HG02798 (cell line): Measurements from ENCODE around the gene GNG7.
"Not testable (repeated sequence)": the region's sequence is repeated elsewhere in the genome, so short reads cannot be mapped to it uniquely, and the experiment has no call there.

ENCODE experiments used
- ATAC-seq: cut with Tn5 transposase; IDR thresholded peaks from one replicate; pipeline ENCODE4 v1.9.1; 2021; ENCODE audit warnings: mild to moderate bottlenecking; ENCODE audit not compliant: unreplicated experiment, poor library complexity

Gene GNG7

DNA sequence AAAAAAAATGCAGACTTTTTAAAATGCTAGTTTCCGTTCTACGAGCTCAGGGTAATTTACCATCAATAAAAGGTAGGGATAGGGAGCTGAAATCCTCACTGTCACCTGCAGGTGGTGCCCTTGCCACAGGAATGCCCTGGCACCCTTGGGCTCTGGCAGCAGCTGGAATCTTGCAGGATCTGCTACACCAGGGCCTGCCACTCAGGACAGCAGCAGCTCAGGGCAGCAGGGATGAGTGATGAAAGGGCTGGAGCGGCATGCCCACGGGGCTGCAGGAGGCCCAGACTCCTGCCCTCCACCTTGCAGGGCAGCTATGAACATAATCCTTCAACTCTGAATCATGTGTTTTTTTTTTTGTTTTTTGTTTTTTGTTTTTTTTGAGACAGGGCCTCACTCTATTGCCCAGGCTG is 54.0 kb downstream of the GNG7 start:
- peak; percentile 42 for ATAC-seq

DNA sequence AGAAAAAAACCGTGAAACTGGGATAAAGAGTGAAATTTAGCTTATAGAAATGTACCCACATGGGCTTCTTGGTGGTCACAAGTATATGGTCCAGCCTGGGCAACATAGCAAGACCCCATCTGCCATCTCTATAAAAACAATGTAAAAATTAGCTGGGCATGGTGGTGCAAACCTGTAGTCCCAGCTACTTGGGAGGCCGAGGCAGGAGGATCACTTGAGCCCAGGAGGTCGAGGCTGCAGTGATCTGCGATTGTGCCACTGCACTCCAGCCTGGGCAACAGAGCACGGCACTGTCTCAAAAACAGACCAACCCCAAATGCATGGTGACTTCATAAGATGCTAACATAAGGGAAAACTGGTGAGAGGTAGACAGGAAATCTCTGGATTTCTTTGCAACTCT is 54.4 kb downstream of the GNG7 start:
- no peak for ATAC-seq

DNA sequence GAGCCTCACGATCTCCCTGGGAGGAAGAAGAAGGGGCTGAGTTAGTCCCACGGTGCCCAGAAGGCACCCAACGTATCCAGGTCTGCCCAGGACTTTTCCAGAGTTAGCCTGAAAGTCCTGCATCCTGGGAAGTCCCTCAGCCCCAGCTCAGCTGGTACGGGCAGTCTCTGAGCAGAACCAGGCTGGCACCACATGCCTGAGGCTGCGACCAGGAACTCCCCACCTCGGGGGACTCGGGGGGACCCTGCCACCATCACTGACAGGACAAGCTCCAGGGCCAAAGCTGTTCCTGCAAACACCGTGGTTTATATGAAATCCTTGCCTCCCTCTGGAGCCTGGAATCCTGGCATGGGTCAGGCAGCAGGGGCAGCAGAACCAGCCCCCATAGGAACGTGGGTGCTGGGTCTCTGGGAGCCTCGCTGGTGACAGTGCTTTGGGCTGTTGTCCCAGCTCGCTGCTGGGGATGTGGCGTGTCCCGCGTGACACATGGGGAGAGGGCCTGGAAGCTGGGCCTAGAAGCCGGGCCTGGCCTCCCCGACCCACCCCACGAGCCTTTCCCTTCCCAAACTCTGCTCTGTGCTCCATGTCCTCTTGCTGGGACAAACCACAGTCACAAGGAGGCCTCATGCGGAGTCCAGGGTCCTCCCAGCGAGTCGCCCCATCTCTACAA is 55.5 kb downstream of the GNG7 start:
- ATAC-seq, result no peak

DNA sequence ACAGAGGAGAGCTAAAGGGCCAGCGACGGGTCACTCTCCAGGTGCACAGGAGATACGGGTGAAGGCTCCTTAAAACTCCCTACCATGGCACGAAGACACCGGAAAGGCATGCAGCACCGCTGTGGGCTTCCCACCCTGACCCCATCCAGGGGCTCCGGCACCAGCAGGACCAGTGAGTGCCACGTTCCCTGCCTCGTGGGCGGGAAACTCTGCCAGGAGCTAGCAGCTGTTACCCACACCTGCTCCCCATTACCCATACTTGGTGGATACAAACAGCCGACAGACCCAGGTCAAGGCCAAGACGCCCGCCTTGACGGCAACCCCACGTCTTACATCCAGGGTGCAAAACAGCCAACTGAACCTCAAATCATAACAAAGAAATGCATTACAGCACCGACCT is 56.7 kb downstream of the GNG7 start:
- no peak for ATAC-seq

DNA sequence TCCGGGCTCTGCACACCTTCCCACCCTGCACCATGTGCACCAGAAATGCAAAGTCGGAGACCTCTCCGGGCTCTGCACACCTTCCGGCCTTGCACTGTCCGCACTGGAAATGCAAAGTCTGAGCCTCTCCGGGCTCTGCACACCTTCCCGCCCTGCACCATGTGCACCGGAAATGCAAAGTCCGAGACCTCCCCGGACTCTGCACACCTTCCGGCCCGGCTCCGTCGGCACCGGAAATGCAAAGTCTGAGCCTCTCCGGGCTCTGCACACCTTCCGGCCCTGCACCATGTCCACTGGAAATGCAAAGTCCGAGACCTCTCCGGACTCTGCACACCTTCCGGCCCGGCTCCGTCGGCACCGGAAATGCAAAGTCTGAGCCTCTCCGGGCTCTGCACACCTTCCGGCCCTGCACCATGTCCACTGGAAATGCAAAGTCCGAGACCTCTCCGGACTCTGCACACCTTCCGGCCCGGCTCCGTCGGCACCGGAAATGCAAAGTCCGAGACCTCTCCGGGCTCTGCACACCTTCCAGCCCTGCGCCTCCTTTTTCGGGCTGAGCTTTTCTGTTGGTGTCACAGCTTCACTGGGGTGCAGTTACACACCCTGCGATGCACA is 59.3 kb downstream of the GNG7 start:
- ATAC-seq, result not testable (repeated sequence)

DNA sequence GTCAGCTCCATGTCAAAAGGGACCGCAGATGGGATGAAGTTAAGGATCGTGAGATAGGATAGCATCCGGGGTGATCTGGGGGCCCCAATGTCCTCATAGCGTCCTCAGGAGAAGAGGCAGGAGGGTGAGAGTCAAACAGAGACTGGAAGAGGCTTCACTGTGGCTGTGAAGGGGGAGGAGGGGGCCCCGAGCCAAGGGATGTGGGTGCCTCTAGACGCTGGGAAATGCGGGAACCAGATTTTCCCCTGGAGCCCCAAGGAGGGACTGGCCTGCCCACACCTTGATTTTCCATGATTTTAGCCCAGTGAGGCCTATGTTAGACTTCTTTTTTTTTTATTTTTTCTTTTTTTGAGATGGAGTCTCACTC is 61.2 kb downstream of the GNG7 start:
- no peak for ATAC-seq

DNA sequence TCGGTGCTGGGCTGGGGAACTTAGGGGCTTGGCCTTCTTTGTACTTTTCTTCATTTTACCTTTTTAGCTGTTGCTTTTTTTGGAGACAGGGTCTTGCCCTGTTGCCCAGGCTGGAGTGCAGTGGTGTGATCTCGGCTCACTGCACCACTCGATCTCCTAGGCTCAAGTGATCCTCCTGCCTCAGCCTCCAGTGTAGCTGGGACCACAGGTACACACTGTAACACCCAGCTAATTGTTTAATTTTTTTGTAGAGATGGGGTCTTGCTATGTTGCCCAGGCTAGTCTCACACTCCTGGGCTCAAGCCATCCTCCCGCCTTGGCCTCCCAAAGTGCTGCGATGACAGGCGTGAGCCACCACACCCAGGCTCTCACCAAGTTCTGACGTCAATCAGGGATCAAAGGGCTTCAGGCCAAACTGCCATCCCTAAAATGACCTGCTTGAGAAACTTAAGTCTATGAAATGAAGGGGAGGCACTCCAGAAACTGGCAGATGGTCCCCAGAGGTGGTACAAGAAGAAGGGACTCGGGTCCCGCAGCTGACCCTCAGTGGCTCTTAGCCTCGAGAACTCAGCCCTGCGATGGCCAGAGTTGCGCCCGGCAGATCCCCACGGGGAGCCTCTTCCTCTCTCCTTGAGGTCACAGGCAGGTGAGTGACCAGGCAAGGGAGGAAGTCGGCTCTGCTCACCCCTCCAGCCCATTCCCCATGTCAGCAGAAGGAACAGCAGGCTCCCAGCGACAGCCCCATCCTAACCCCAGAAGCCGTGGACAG is 61.7 kb downstream of the GNG7 start:
- ATAC-seq, result no peak

DNA sequence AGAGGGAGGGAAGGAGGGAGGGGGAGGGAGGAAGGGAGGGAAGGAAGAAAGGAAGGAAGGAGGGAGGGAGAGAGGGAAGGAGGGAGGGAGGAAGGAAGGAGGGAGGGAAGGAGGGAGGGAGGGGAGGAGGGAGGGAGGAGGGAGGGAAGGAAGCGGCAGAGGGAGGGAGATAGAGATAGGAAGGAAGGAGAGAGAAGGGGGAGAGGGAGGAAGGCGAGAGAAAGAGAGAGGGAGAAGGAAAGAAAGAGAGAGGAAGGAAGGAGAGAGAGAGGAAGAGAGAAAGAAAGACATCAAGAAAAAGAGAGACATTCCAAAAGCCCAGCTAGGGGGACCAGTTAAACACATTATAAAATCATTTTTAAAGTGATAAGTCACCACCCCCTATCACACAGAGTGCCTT is 62.5 kb downstream of the GNG7 start:
- no peak for ATAC-seq

DNA sequence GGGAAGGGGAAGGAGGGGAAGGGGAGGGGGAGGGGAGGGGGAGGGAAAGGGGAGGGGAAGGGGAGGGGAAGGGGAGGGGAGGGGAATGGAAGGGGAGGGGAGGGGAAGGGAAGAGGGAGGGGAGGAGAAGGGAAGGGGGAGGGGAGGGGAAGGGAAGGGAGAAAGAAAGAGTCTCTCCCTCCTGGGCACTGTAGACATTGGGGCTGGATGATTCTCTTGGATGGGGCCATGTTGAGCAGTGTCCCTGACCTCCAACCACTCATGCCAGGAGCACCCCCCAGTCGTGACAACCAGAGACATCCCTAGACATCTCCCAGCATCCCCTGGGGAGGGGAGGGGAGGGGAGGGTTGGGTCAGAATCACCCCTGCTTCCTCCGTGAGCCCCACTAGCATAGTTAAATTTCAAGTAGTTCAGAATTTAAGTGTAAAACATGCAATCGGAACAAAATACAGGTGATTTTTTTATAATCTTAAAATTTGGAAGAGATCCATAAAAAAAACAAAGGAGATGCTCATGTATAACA is 64.0 kb downstream of the GNG7 start:
- ATAC-seq, result no peak

DNA sequence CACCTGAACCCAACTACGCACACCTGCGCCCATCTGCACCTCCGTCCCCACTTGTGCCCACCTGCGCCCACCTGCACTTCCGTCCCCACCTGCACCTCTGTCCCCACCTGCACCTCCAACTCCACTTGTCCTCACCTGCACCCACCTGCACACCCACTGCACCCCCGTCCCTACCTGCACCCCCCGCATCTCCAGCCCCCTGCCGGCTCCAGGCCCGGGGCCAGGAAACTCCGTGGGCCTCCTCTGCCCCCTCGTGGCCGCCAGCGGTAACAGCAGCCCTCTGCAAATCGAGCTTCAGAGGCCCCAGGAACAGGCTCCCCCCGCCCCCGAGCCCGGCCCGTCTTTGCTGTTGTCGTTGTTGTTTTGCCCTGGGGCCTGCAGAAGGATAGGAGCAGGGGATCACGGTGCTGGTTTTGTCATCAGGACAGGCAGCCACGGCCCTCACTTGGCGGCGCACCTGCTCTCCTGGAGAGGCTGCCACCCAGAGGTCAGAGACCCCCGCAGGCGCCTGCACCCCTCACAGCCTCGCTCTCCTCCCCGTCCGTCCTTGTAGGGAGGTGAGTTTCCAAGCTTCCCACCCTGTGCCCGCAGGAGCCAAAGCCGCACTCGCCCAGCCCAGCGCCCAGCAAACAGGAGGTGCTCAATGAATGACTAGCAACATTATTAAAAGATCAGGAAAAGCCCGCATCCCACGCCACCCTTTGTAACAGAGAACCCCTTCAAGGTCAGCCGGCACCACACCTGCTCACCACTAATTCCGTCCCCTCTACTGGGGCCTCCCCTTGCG is 65.4 kb downstream of the GNG7 start:
- ATAC-seq, result no peak

DNA sequence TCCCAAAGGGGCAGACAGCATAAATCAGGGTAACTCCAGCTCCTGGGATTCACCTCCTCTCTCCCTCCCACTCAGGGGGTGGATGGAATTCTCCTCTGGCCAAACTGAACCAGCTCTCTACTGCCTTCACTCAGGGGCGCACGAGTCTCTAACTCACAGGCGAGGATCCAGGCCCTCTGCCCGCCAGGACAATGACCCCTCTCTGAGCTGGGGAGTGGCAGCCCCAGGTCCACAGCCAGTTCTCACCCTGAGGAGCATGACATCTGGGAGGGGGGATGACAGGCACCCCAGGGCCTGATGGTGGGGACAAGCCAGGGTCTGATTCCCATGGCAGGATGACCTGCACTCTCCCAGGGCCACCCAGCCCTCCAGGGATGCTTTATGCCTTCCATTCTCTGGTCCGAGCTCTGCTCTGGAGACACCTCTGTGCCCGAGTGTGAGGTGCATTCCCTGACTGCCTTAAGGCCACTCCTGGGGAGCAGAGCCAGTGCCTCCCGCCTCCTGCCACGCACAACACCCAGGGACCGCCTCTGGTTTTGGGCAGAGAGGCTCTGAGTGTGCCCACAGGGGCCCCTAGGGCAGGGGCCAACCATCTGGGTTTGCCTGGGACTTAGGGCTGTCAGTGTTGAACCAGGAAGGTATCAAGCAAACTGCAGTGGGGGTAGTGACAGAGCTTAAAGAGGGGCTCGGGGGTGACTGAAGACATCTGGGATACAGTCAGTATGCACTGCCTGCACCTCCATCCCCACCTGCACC is 66.2 kb downstream of the GNG7 start:
- ATAC-seq, result no peak

DNA sequence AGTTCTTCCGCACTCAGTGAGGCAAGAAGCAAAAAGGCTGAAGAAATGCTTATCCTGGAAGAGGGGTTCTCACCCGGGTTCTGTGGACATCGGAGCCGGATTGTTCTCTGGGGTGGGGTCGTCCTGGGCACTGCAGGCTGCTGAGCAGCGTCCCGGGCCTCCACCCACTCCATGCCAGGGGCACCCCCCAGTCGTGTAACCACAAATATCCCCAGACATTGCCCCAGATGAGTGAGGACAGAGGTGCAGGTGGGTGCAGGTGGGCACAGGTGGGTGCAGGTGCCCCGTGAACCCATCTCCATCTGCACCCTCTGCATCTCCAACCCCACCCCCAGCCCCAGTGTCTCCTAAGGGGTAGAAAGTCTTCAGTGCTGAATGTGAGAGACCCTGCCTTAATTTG is 67.5 kb downstream of the GNG7 start:
- ATAC-seq, result no peak

DNA sequence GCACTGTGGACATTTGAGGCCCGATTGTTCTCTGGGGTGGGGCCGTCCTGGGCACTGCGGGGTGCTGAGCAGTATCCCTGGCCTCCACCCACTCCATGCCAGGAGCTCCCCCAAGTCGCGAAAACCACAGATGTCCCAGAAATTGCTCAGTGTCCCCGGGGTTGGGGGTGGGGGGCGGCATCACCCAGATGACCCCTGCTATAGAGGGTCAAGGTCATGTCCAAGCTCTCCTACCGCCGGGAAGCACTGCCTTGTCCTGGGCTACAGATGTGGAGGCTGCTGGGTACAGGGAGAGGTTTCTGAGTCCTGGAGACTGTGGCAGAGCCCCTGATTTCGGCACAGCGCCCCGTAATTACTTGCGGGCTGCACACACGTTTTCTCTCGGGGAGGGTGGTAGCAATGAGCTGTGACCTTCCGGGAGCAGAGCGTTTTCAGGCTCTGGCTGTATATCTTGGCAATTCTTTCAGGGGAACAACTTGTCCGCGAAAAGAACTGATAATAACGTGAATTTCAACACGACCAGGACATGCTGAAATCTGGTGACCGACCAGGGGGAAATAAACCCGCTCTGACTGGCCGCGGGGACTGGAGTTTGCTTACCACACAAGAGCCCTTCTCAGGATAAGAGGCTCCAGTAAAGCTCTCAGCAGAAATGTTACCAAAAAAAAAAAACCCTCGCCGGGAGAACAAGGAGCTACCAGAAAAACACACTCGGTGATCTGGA is 68.1 kb downstream of the GNG7 start:
- ATAC-seq, result no peak

DNA sequence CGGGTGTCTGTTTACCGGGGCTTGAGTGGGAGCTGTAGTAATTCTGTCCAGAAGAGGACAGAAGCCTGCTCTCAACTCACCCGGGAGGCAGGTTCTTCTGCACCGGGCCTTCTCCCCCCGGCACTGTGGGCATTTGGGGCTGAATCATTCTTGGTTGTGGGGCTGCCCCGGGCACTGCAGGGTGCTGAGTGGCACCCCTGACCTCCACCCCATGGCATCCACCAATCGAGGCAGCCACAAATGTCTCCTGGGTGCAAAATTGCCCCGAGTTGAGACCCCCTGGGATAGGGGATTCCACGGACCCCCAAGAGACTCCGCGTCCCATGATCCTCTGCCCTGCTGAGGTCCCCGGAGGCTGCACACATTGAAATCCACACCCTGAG is 68.8 kb downstream of the GNG7 start:
- ATAC-seq, result no peak

DNA sequence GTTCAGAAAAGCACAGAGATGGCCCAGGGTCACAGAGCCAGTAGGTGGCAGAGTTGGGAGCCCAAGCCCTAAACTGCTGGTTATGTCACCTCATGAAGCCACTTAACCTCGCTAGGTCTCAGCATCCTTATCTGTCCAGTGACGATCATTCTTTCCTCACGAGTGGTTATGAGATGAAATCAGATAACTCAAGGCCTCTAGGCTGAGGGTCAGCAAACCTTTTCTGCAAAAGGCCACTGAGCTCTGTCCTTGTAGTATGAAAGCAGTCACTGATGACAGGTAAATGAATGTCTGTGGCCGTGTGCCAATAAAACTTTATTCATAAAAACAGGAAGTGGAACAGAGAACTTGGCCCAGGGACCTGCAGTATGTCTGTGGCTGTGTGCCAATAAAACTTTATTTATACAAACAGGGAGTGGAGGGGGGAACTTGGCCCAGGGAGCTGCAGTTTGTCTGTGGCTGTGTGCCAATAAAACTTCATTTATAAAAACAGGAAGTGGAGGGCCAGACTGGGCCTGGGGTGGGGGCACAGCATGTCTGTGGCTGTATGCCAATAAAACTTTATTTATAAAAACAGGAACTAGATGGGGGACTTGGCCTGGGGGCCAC is 71.2 kb downstream of the GNG7 start:
- ATAC-seq, result no peak

DNA sequence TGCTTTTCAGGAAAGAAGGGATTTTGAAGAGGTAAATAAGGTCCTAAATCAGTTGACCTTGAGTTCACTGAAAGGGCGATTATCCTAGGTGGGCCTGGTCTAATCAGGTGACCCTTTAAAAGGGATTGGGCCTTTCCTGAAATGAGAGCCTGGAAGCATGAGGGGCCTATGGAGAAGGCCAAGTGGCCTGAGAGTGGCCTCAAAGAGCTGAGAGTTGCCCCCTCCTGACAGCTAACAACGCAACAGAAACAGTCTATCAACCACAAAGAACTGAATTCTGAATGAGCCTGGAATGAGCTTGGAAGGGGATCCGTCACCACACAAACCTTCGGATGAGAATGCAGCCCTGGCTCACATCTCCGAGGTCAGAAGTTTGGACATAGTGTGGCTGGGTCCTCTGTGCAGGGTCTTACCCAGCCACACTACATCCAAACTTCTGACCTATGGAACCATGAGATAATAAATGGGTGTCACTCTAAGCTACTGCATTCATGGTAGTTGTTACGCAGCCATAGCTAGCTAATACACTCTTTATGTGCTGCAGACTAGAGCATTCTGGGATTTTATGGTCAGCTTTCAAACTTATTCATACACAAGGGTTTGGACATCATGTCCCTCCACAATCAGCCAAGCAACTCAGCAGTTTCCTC is 72.0 kb downstream of the GNG7 start:
- no peak for ATAC-seq

DNA sequence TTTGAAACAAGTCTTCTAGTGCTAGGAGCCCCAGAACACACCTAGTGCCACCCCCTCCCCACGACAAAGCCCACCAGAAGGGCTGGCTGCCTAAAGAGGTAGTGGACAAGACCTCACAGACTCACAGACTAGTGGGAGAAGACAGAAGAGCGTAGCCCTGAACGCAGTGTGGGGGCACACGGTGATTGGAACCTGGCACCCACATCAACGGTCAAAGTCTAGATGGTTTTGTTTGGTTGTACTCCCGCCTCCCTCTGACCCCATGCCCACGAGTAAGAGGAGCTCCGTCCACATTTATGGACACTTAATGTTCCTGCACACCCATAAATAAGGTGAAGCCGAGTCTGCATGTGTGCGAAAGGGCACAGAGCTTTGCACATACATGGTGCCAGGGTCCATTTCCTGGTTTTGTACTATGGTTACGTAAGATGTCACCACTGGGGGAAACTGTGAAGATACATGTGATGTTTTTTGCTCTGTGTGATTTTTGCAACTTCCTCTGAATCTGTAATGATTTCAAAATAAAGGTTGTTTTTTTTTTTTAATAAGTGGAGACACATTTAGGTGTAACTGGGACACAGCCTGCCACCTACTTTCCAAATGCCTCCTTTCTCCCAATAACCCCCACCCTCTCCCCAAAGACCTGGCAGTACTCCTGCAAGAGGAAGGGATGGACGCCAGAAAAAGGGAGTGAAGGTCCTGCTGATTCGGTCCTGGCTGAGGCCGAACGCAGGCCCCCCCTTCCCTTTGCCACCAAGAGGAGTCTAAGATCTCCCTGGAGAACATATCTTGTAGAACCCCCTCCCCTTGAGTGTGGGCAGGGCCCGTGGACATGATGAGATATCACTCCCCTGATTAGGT is 72.8 kb downstream of the GNG7 start:
- no peak for ATAC-seq

DNA sequence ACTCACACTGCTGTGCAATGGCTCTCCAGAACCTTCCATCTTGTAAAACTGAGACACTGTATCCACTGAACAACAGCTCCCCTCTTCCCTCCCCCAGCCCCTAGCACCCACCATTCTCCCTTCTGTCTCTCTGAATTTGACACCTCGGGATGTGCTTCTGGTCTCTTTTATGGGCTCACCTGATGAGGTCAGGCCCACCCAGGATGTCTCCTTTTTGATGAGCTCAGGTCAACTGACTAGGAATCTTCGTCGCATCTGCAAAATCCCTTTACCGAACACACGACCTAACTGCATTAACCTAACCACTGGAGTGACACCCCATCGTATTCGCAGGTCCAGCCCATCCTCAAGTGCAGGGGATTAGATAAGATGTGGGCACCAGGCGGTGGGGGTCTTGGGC is 73.9 kb downstream of the GNG7 start:
- no peak for ATAC-seq
